ENCODE results near the gene PIP5K1A.
A peak's percentile ranks its signal among the peaks of the same experiment; 100 is the strongest.
"Not testable (repeated sequence)": the region's sequence is repeated elsewhere in the genome, so short reads cannot be mapped to it uniquely, and the experiment has no call there.

The PIP5K1A gene

GRCh38 chr1:151167116-151167515 lies 31.2 kb upstream of the PIP5K1A start:
- Histone ChIP-seq H3K4me1 (ENCODE audit: control insufficient read depth, insufficient read depth, low read length) (peaks cover 20% of the 10 kb centered on the region), H3K9me3 (ENCODE audit: control insufficient read depth, low read length) (no peaks in the 10 kb centered on the region), H3K4me3 (ENCODE audit: low read length) (peak overlapping the region; percentile 97), H3K36me3 (ENCODE audit: control insufficient read depth, insufficient read depth, low read length, severe bottlenecking) (peaks cover 22% of the 10 kb centered on the region), H3K9ac (ENCODE audit: low read length) (peak overlapping the region; percentile 97), H3K27me3 (replicated peaks; ENCODE audit: control insufficient read depth, insufficient read depth, low read length) (no peaks in the 10 kb centered on the region)
- DNase-seq (ENCODE audit: low read depth) = no peak

GRCh38 chr1:151171190-151171589 lies 27.2 kb upstream of the PIP5K1A start:
- Histone ChIP-seq H3K36me3 (ENCODE audit: control insufficient read depth, insufficient read depth, low read length, severe bottlenecking) (peaks cover 42% of the 10 kb centered on the region), H3K4me1 (ENCODE audit: control insufficient read depth, insufficient read depth, low read length) (peaks cover 23% of the 10 kb centered on the region)

GRCh38 chr1:151175041-151175741 lies 23.2 kb upstream of the PIP5K1A start:
- H3K36me3 ChIP-seq (ENCODE audit: control insufficient read depth, insufficient read depth, low read length, severe bottlenecking) = peaks cover 68% of the 10 kb centered on the region
- H3K4me1 ChIP-seq (ENCODE audit: control insufficient read depth, insufficient read depth, low read length) = peaks cover 13% of the 10 kb centered on the region
- DNase-seq (ENCODE audit: low read depth) = no peak
- H3K4me3 ChIP-seq (ENCODE audit: low read length) = no peak overlapping the region
- peak overlapping the region; percentile 25 for H3K9ac ChIP-seq (ENCODE audit: low read length)
- H3K27me3 ChIP-seq (replicated peaks; ENCODE audit: control insufficient read depth, insufficient read depth, low read length) = no peaks in the 10 kb centered on the region
- no peaks in the 10 kb centered on the region for H3K9me3 ChIP-seq (ENCODE audit: control insufficient read depth, low read length)

More at GRCh38 chr1:151171190-151171589, 27.2 kb upstream of the PIP5K1A start:
- Histone ChIP-seq H3K27me3 (replicated peaks; ENCODE audit: control insufficient read depth, insufficient read depth, low read length) (no peaks in the 10 kb centered on the region), H3K9me3 (ENCODE audit: control insufficient read depth, low read length) (no peaks in the 10 kb centered on the region), H3K4me3 (ENCODE audit: low read length) (no peak overlapping the region), H3K9ac (ENCODE audit: low read length) (no peak overlapping the region)
- DNase-seq (ENCODE audit: low read depth) = no peak

- Histone ChIP-seq H3K27me3 (replicated peaks; ENCODE audit: control insufficient read depth, insufficient read depth, low read length) (no peaks in the 10 kb centered on the region), H3K9me3 (ENCODE audit: control insufficient read depth, low read length) (no peaks in the 10 kb centered on the region), H3K36me3 (ENCODE audit: control insufficient read depth, insufficient read depth, low read length, severe bottlenecking) (peaks cover 69% of the 10 kb centered on the region), H3K4me3 (ENCODE audit: low read length) (no peak within 1 kb of the TSS), H3K4me1 (ENCODE audit: control insufficient read depth, insufficient read depth, low read length) (peaks cover 13% of the 10 kb centered on the region), H3K9ac (ENCODE audit: low read length) (peak within 1 kb of the TSS; percentile 25)
- peak; percentile 37 for DNase-seq (ENCODE audit: low read depth)
These were observed 22.5 kb upstream of the PIP5K1A start, which contains the start of gene TMOD4 for GRCh38 chr1:151175863-151176262. Gene TMOD4 (minus strand): TSS chr1:151175981. CDS start chr1:151174875, 1,106 bp downstream.

GRCh38 chr1:151176514-151177045 lies 21.8 kb upstream of the PIP5K1A start:
- Histone ChIP-seq H3K4me3 (ENCODE audit: low read length) (no peak overlapping the region), H3K27me3 (replicated peaks; ENCODE audit: control insufficient read depth, insufficient read depth, low read length) (no peaks in the 10 kb centered on the region), H3K36me3 (ENCODE audit: control insufficient read depth, insufficient read depth, low read length, severe bottlenecking) (peaks cover 70% of the 10 kb centered on the region), H3K4me1 (ENCODE audit: control insufficient read depth, insufficient read depth, low read length) (peaks cover 13% of the 10 kb centered on the region), H3K9me3 (ENCODE audit: control insufficient read depth, low read length) (no peaks in the 10 kb centered on the region), H3K9ac (ENCODE audit: low read length) (no peak overlapping the region)
- DNase-seq (ENCODE audit: low read depth) = no peak

GRCh38 chr1:151184211-151184610 lies 14.1 kb upstream of the PIP5K1A start:
- H3K36me3 ChIP-seq (ENCODE audit: control insufficient read depth, insufficient read depth, low read length, severe bottlenecking) = peaks cover 60% of the 10 kb centered on the region
- no peak overlapping the region for H3K9ac ChIP-seq (ENCODE audit: low read length)
- no peak overlapping the region for H3K4me3 ChIP-seq (ENCODE audit: low read length)
- H3K4me1 ChIP-seq (ENCODE audit: control insufficient read depth, insufficient read depth, low read length) = peaks cover 20% of the 10 kb centered on the region
- DNase-seq (ENCODE audit: low read depth) = no peak
- H3K27me3 ChIP-seq (replicated peaks; ENCODE audit: control insufficient read depth, insufficient read depth, low read length) = no peaks in the 10 kb centered on the region
- H3K9me3 ChIP-seq (ENCODE audit: control insufficient read depth, low read length) = no peaks in the 10 kb centered on the region

- H3K4me3 ChIP-seq (ENCODE audit: low read length) = no peak overlapping the region
- H3K36me3 ChIP-seq (ENCODE audit: control insufficient read depth, insufficient read depth, low read length, severe bottlenecking) = peaks cover 34% of the 10 kb centered on the region
- no peak overlapping the region for H3K9ac ChIP-seq (ENCODE audit: low read length)
- peaks cover 20% of the 10 kb centered on the region for H3K4me1 ChIP-seq (ENCODE audit: control insufficient read depth, insufficient read depth, low read length)
- DNase-seq (ENCODE audit: low read depth) = no peak
- no peaks in the 10 kb centered on the region for H3K27me3 ChIP-seq (replicated peaks; ENCODE audit: control insufficient read depth, insufficient read depth, low read length)
- no peaks in the 10 kb centered on the region for H3K9me3 ChIP-seq (ENCODE audit: control insufficient read depth, low read length)
These were observed 11.1 kb upstream of the PIP5K1A start for GRCh38 chr1:151187205-151187604.

- H3K27me3 ChIP-seq (replicated peaks; ENCODE audit: control insufficient read depth, insufficient read depth, low read length); H3K9me3 ChIP-seq (ENCODE audit: control insufficient read depth, low read length); DNase-seq (ENCODE audit: low read depth): not testable (repeated sequence)
- H3K9ac ChIP-seq (ENCODE audit: low read length) = peak overlapping the region; percentile 92
- peaks cover 22% of the 10 kb centered on the region for H3K36me3 ChIP-seq (ENCODE audit: control insufficient read depth, insufficient read depth, low read length, severe bottlenecking)
- peak overlapping the region; percentile 96 for H3K4me3 ChIP-seq (ENCODE audit: low read length)
- peaks cover 20% of the 10 kb centered on the region for H3K4me1 ChIP-seq (ENCODE audit: control insufficient read depth, insufficient read depth, low read length)
These were observed 9.7 kb upstream of the PIP5K1A start for GRCh38 chr1:151188667-151189066.

GRCh38 chr1:151189637-151190445 lies 8.5 kb upstream of the PIP5K1A start, which contains the start of gene VPS72:
Gene VPS72 (minus strand): TSS chr1:151190197. CDS start chr1:151190121, 76 bp downstream.
- Histone ChIP-seq H3K27me3 (replicated peaks; ENCODE audit: control insufficient read depth, insufficient read depth, low read length) (no peaks in the 10 kb centered on the region), H3K4me1 (ENCODE audit: control insufficient read depth, insufficient read depth, low read length) (peaks cover 25% of the 10 kb centered on the region), H3K4me3 (ENCODE audit: low read length) (peak within 1 kb of the TSS; percentile 96), H3K9ac (ENCODE audit: low read length) (peak within 1 kb of the TSS; percentile 92), H3K36me3 (ENCODE audit: control insufficient read depth, insufficient read depth, low read length, severe bottlenecking) (peaks cover 10% of the 10 kb centered on the region), H3K9me3 (ENCODE audit: control insufficient read depth, low read length) (no peaks in the 10 kb centered on the region)
- peak; percentile 96 for DNase-seq (ENCODE audit: low read depth)

GRCh38 chr1:151192047-151192446 lies 6.3 kb upstream of the PIP5K1A start:
- Histone ChIP-seq H3K4me1 (ENCODE audit: control insufficient read depth, insufficient read depth, low read length) (peaks cover 27% of the 10 kb centered on the region), H3K9me3 (ENCODE audit: control insufficient read depth, low read length) (no peaks in the 10 kb centered on the region), H3K9ac (ENCODE audit: low read length) (no peak overlapping the region), H3K36me3 (ENCODE audit: control insufficient read depth, insufficient read depth, low read length, severe bottlenecking) (no peaks in the 10 kb centered on the region), H3K4me3 (ENCODE audit: low read length) (no peak overlapping the region), H3K27me3 (replicated peaks; ENCODE audit: control insufficient read depth, insufficient read depth, low read length) (no peaks in the 10 kb centered on the region)
- no peak for DNase-seq (ENCODE audit: low read depth)

GRCh38 chr1:151193304-151193703 lies 5.0 kb upstream of the PIP5K1A start:
- Histone ChIP-seq H3K4me3 (ENCODE audit: low read length) (no peak overlapping the region), H3K4me1 (ENCODE audit: control insufficient read depth, insufficient read depth, low read length) (peaks cover 22% of the 10 kb centered on the region), H3K9me3 (ENCODE audit: control insufficient read depth, low read length) (no peaks in the 10 kb centered on the region), H3K27me3 (replicated peaks; ENCODE audit: control insufficient read depth, insufficient read depth, low read length) (no peaks in the 10 kb centered on the region), H3K36me3 (ENCODE audit: control insufficient read depth, insufficient read depth, low read length, severe bottlenecking) (no peaks in the 10 kb centered on the region), H3K9ac (ENCODE audit: low read length) (no peak overlapping the region)
- no peak for DNase-seq (ENCODE audit: low read depth)

Measured in adipocyte (in vitro differentiated cells).